ENCODE data around the gene PLEKHG4.
A peak's percentile ranks its signal among the peaks of the same experiment; 100 is the strongest.

The PLEKHG4 gene

GRCh38 chr16:67246081-67246755 is 33.1 kb upstream of the PLEKHG4 start:
- peaks cover 56% of the 10 kb centered on the region for H3K4me1 ChIP-seq (ENCODE audit: control insufficient read depth, insufficient read depth, low read length, unreplicated experiment)
- peak overlapping the region; percentile 81 for H3K27ac ChIP-seq (ENCODE audit: low read depth, low read length)
- H2AFZ ChIP-seq (ENCODE audit: low read length, unreplicated experiment): no peak overlapping the region
- no peaks in the 10 kb centered on the region for H3K27me3 ChIP-seq (ENCODE audit: insufficient read depth, low read length)
- no peaks in the 10 kb centered on the region for H3K36me3 ChIP-seq (ENCODE audit: insufficient read depth, low read length)
- H3K79me2 ChIP-seq (ENCODE audit: control insufficient read depth, insufficient read depth, low read length, unreplicated experiment): peaks cover 36% of the 10 kb centered on the region
- H3K4me3 ChIP-seq (ENCODE audit: low read depth, low read length): peak overlapping the region; percentile 90

- Histone ChIP-seq H3K27me3 (ENCODE audit: insufficient read depth, low read length) (no peaks in the 10 kb centered on the region), H3K36me3 (ENCODE audit: insufficient read depth, low read length) (no peaks in the 10 kb centered on the region), H3K79me2 (ENCODE audit: control insufficient read depth, insufficient read depth, low read length, unreplicated experiment) (peaks cover 35% of the 10 kb centered on the region), H3K4me1 (ENCODE audit: control insufficient read depth, insufficient read depth, low read length, unreplicated experiment) (peaks cover 50% of the 10 kb centered on the region), H2AFZ (ENCODE audit: low read length, unreplicated experiment) (no peak overlapping the region), H3K27ac (ENCODE audit: low read depth, low read length) (peak overlapping the region; percentile 81), H3K4me3 (ENCODE audit: low read depth, low read length) (peak overlapping the region; percentile 90)
Observed at GRCh38 chr16:67246756-67247191, 32.6 kb upstream of the PLEKHG4 start.

- H3K4me1 ChIP-seq (ENCODE audit: control insufficient read depth, insufficient read depth, low read length, unreplicated experiment): peaks cover 44% of the 10 kb centered on the region
Observed at GRCh38 chr16:67247192-67248072, 31.9 kb upstream of the PLEKHG4 start, which contains the start of gene FHOD1. Gene FHOD1, minus strand, starts transcription at chr16:67247481. Its CDS starts 71 bp downstream, at chr16:67247410.

GRCh38 chr16:67248073-67248400 is 31.3 kb upstream of the PLEKHG4 start:
- peaks cover 25% of the 10 kb centered on the region for H3K79me2 ChIP-seq (ENCODE audit: control insufficient read depth, insufficient read depth, low read length, unreplicated experiment)
- H3K4me3 ChIP-seq (ENCODE audit: low read depth, low read length): peak overlapping the region; percentile 83
- peaks cover 40% of the 10 kb centered on the region for H3K4me1 ChIP-seq (ENCODE audit: control insufficient read depth, insufficient read depth, low read length, unreplicated experiment)
- H2AFZ ChIP-seq (ENCODE audit: low read length, unreplicated experiment): peak overlapping the region; percentile 83
- no peaks in the 10 kb centered on the region for H3K27me3 ChIP-seq (ENCODE audit: insufficient read depth, low read length)
- H3K27ac ChIP-seq (ENCODE audit: low read depth, low read length): peak overlapping the region; percentile 24; the same call in 1 of the 2 replicates
- no peaks in the 10 kb centered on the region for H3K36me3 ChIP-seq (ENCODE audit: insufficient read depth, low read length)

More at GRCh38 chr16:67247192-67248072, 31.9 kb upstream of the PLEKHG4 start, which contains the start of gene FHOD1:
- Histone ChIP-seq H3K27ac (ENCODE audit: low read depth, low read length) (peak within 1 kb of the TSS; percentile 81), H3K4me3 (ENCODE audit: low read depth, low read length) (peak within 1 kb of the TSS; percentile 90), H3K27me3 (ENCODE audit: insufficient read depth, low read length) (no peaks in the 10 kb centered on the region), H3K79me2 (ENCODE audit: control insufficient read depth, insufficient read depth, low read length, unreplicated experiment) (peaks cover 29% of the 10 kb centered on the region), H2AFZ (ENCODE audit: low read length, unreplicated experiment) (peak within 1 kb of the TSS; percentile 83), H3K36me3 (ENCODE audit: insufficient read depth, low read length) (no peaks in the 10 kb centered on the region)

- H3K27me3 ChIP-seq (ENCODE audit: insufficient read depth, low read length): no peaks in the 10 kb centered on the region
- peak within 1 kb of the TSS; percentile 24 for H3K27ac ChIP-seq (ENCODE audit: low read depth, low read length)
- peaks cover 21% of the 10 kb centered on the region for H3K79me2 ChIP-seq (ENCODE audit: control insufficient read depth, insufficient read depth, low read length, unreplicated experiment)
- H2AFZ ChIP-seq (ENCODE audit: low read length, unreplicated experiment): peak within 1 kb of the TSS; percentile 83
- no peaks in the 10 kb centered on the region for H3K36me3 ChIP-seq (ENCODE audit: insufficient read depth, low read length)
- peaks cover 34% of the 10 kb centered on the region for H3K4me1 ChIP-seq (ENCODE audit: control insufficient read depth, insufficient read depth, low read length, unreplicated experiment)
- H3K4me3 ChIP-seq (ENCODE audit: low read depth, low read length): peak within 1 kb of the TSS; percentile 83
Observed at GRCh38 chr16:67248401-67249177, 30.7 kb upstream of the PLEKHG4 start, which contains the start of gene SLC9A5. Gene SLC9A5, plus strand, starts transcription at chr16:67248979. Its CDS starts 36 bp downstream, at chr16:67249015.

GRCh38 chr16:67249178-67250044 is 29.9 kb upstream of the PLEKHG4 start:
- peak overlapping the region; percentile 83 for H2AFZ ChIP-seq (ENCODE audit: low read length, unreplicated experiment)
- no peaks in the 10 kb centered on the region for H3K27me3 ChIP-seq (ENCODE audit: insufficient read depth, low read length)
- no peak overlapping the region for H3K27ac ChIP-seq (ENCODE audit: low read depth, low read length)
- peaks cover 28% of the 10 kb centered on the region for H3K4me1 ChIP-seq (ENCODE audit: control insufficient read depth, insufficient read depth, low read length, unreplicated experiment)
- H3K36me3 ChIP-seq (ENCODE audit: insufficient read depth, low read length): no peaks in the 10 kb centered on the region
- peaks cover 14% of the 10 kb centered on the region for H3K79me2 ChIP-seq (ENCODE audit: control insufficient read depth, insufficient read depth, low read length, unreplicated experiment)
- H3K4me3 ChIP-seq (ENCODE audit: low read depth, low read length): peak overlapping the region; percentile 83

- H3K4me1 ChIP-seq (ENCODE audit: control insufficient read depth, insufficient read depth, low read length, unreplicated experiment): peaks cover 23% of the 10 kb centered on the region
- H2AFZ ChIP-seq (ENCODE audit: low read length, unreplicated experiment): no peak overlapping the region
- peak overlapping the region; percentile 83 for H3K4me3 ChIP-seq (ENCODE audit: low read depth, low read length)
- H3K36me3 ChIP-seq (ENCODE audit: insufficient read depth, low read length): no peaks in the 10 kb centered on the region
- no peaks in the 10 kb centered on the region for H3K27me3 ChIP-seq (ENCODE audit: insufficient read depth, low read length)
- peaks cover 11% of the 10 kb centered on the region for H3K79me2 ChIP-seq (ENCODE audit: control insufficient read depth, insufficient read depth, low read length, unreplicated experiment)
- H3K27ac ChIP-seq (ENCODE audit: low read depth, low read length): no peak overlapping the region
Observed at GRCh38 chr16:67250045-67250327, 29.3 kb upstream of the PLEKHG4 start.

GRCh38 chr16:67252609-67253497 is 26.5 kb upstream of the PLEKHG4 start:
- no peaks in the 10 kb centered on the region for H3K36me3 ChIP-seq (ENCODE audit: insufficient read depth, low read length)
- H3K4me1 ChIP-seq (ENCODE audit: control insufficient read depth, insufficient read depth, low read length, unreplicated experiment): peaks cover 17% of the 10 kb centered on the region
- H3K27me3 ChIP-seq (ENCODE audit: insufficient read depth, low read length): no peaks in the 10 kb centered on the region
- no peaks in the 10 kb centered on the region for H3K79me2 ChIP-seq (ENCODE audit: control insufficient read depth, insufficient read depth, low read length, unreplicated experiment)
- H3K27ac ChIP-seq (ENCODE audit: low read depth, low read length): no peak overlapping the region
- no peak overlapping the region for H3K4me3 ChIP-seq (ENCODE audit: low read depth, low read length)
- no peak overlapping the region for H2AFZ ChIP-seq (ENCODE audit: low read length, unreplicated experiment)

- no peaks in the 10 kb centered on the region for H3K79me2 ChIP-seq (ENCODE audit: control insufficient read depth, insufficient read depth, low read length, unreplicated experiment)
- H3K4me3 ChIP-seq (ENCODE audit: low read depth, low read length): no peak overlapping the region
- H3K36me3 ChIP-seq (ENCODE audit: insufficient read depth, low read length): no peaks in the 10 kb centered on the region
- no peaks in the 10 kb centered on the region for H3K27me3 ChIP-seq (ENCODE audit: insufficient read depth, low read length)
- H3K27ac ChIP-seq (ENCODE audit: low read depth, low read length): no peak overlapping the region
- peaks cover 6% of the 10 kb centered on the region for H3K4me1 ChIP-seq (ENCODE audit: control insufficient read depth, insufficient read depth, low read length, unreplicated experiment)
- H2AFZ ChIP-seq (ENCODE audit: low read length, unreplicated experiment): no peak overlapping the region
Observed at GRCh38 chr16:67254801-67255552, 24.4 kb upstream of the PLEKHG4 start.

Measured in ACC112 (cell line).